GM19455 (cell line): ENCODE data around the gene CCDC183.
"Not testable (repeated sequence)": the region's sequence is repeated elsewhere in the genome, so short reads cannot be mapped to it uniquely, and the experiment has no call there.

Source experiments
- ATAC-seq: cut with Tn5 transposase; IDR thresholded peaks from one replicate; pipeline ENCODE4 v1.9.1; 2021; ENCODE audit not compliant: unreplicated experiment

Gene CCDC183

DNA sequence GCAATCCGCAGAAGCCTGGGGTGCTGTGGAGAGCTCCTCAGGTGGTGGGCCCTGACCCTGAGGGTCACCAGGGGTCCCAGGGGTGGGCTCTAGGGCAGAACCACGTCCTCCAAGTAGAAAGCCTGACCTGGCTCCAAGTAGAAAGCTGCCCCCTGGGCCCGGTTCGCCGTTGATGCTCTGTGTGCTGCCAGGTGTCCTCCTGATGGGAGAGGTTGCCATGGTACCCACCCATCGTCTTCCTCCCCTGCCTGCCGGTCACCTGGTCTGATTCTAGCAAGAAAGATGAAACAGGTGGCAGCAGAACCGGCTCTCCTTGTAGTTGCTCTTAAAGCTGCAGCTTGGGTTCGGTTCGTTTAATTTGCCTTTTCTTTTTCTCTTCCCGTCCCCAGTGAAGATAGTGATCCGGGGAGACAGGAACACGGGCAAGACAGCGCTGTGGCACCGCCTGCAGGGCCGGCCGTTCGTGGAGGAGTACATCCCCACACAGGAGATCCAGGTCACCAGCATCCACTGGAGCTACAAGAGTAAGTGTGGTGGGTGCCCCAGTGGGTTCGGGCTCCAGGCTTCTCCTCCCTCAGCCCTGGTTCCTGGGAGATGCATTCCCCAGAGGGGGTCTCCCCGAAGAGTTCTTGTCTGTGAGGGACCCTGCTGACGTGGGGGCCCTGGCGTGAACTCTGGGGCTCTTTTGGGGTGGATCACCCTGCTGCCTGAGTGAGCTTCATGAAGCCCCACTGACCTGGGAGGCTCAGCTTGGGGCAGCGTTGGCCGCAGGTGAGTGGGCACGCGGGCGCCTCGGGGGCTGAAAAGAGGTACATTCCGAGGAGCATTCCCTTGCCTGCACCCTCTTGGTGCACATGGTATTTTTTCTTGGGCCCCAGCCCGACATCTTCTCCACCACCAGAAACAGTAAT lies 27.3 kb downstream of the CCDC183 start:
- ATAC-seq = no peak

DNA sequence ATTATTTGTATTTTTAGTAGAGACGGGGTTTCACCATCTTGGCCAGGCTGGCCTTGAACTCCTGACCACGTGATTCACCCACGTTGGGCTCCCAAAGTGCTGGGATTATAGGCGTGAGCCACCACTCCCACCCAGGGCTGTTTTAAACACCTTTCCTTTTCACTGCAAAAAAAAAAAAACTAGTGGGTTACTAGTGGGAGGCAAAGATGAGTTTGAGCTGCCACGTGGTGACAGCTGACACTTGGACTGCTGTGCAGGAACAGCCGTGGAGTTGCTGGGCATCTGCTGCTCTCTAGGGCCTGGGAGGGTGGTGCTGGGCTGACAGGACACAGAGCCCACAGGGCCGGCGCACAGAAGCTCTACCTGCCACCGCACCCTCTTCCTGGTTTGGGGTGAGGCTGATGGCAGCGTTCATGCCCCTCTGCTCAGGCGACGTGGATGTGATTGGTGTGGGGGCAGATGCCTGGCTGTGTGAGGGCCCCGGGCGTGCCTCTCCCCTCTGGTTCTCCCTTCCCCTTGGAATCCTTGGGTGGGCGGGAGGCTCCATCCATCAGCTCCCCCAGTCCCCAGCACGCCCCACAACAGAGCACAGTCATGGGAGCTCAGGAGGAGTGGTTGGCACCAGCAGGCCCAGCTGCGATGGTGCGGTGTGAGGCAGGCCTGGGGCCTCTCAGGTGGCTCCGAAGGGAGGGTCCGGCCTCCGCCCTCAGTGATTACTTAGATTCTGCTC lies 28.5 kb downstream of the CCDC183 start:
- no peak for ATAC-seq

DNA sequence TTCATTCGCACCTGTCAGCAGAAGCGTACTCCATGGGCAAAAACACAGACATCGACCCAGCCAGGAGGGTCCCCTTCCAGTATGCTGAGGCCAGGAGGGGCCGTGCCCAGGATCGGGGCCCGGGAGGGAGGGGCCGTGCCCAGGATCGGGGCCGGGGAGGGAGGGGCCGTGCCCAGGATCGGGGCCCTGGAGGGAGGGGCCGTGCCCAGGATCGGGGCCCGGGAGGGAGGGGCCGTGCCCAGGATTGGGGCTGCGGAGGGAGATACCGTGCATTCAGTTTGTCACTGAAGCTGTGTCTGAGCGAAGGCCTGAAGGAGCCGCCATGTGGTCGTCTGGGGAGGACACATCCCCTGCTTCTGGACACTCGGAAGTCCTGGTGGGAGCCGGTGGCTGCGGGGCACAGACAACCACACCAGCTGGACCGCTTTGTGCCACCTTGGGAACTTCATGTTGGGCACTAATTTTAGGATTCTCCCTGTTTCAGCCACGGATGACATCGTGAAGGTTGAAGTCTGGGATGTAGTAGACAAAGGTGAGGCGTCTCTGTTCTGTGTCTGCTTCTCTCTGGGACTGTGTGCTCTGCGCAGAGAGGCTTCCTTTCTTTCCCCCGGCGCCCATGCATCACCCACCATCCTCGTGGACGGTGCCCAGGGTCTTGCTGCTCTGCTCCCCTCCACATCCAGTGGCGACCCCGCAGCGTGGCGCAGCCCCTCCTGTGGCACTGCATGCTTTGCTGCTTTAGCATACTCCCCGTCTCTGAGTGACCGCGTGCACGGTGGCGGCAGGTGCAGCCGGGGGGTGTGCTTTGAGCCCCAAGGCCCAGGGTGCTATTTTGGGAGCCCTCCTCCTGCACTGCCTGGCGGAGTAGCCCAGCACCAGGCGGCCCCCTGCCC lies 29.4 kb downstream of the CCDC183 start:
- no peak for ATAC-seq

DNA sequence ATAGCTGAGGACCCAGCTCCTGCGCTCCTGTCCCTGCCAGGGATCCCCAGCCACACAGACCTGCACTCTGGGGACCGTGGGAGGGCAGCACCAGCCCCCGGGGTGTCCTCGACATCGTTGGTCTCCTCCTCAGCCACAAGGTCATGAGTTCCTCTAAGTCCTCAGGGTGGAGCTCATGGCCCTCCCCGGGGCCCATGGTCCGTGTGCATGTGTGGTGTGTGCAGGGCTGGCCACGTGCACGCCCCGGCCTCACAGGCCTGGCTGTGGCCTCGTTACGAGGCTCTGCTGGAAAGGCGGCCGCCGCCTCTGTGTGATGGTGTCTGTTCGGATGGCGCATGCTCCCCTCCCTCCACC lies 30.0 kb downstream of the CCDC183 start:
- ATAC-seq = no peak

- ATAC-seq = no peak
These were observed 30.8 kb downstream of the CCDC183 start for GRCh38 chr9:136826703-136827582.

GRCh38 chr9:136827794-136828473 lies 31.8 kb downstream of the CCDC183 start:
- no peak for ATAC-seq

DNA sequence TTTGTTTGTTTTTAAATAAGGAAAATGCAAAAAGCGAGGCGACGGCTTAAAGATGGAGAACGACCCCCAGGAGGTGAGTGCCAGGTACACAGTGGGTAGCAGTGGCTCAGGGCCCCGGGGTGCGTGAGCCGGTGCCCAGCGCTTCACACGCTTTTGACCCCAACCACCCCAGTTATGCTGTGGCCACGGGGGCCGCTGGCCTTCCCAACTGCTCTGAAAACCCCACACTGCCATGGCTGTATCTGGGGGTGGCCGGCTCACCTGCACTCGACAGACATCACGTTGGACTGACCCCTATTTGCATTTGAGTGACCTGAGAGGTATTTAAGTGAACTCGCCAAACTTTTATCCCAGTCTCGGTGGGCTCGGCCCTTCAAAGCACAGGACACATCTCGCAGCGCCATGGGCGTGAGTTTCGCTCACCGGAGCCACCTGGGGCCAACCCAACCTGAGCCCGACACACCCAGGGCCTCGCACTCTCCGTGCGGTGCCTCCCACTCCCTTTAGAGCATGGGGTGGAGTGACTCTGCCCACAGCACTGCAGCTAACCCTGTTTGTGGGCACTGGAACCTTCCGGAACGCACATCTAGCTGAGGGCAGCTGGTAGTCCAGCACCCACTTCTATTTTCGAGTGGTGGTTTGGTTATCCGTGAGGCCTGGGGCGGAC lies 32.5 kb downstream of the CCDC183 start:
- no peak for ATAC-seq

DNA sequence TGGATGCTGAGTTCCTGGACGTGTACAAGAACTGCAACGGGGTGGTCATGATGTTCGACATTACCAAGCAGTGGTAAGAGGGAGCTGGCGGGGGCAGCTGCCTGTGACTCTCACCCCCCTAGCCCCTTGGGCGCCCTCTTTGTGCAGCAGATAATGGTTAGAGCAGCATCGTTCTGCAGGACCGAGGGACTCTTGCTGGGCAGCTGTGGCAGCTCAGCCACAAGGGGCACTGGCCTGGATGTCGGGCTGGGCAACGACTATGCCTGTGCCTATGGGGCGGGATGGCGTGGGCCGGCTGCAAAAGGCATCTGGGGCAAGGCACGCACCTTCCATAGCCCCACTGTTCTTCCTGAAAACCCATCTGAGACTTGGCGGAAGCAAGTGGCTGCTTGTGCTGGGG lies 33.3 kb downstream of the CCDC183 start:
- ATAC-seq = no peak

- ATAC-seq = no peak
These were observed 34.1 kb downstream of the CCDC183 start for GRCh38 chr9:136829981-136830885.

- ATAC-seq = no peak
These were observed 35.0 kb downstream of the CCDC183 start for GRCh38 chr9:136831002-136831719.

GRCh38 chr9:136831720-136832104 lies 35.6 kb downstream of the CCDC183 start:
- ATAC-seq = no peak

GRCh38 chr9:136832581-136832980 lies 36.4 kb downstream of the CCDC183 start:
- no peak for ATAC-seq

DNA sequence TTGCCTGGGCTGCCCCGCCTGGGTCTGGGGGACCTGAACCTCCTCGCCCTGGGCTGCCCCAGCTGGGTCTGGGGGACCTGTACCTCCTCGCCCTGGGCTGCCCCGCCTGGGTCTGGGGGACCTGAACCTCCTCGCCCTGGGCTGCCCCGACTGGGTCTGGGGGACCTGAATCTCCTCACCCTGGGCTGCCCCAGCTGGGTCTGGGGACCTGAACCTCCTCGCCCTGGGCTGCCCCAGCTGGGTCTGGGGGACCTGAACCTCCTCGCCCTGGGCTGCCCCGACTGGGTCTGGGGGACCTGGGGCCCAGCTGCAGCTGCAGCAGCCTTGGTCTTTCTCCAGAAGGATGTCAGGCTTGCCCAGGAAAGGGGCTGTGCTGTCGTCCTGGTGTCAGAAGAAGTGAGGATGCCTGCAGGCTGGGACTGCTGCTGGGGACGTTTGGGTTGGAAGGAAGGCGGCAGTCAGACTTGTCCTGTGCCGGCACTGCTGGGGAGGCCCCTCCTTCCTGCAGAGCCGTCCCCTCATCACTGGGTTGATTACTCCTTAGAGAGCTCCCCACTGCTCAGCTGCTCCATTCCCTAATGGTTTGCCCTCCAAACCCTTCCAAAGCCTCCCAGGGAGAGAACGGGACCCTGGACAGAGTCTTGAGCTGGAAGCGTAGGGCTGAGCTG lies 37.4 kb downstream of the CCDC183 start:
- not testable (repeated sequence) for ATAC-seq

DNA sequence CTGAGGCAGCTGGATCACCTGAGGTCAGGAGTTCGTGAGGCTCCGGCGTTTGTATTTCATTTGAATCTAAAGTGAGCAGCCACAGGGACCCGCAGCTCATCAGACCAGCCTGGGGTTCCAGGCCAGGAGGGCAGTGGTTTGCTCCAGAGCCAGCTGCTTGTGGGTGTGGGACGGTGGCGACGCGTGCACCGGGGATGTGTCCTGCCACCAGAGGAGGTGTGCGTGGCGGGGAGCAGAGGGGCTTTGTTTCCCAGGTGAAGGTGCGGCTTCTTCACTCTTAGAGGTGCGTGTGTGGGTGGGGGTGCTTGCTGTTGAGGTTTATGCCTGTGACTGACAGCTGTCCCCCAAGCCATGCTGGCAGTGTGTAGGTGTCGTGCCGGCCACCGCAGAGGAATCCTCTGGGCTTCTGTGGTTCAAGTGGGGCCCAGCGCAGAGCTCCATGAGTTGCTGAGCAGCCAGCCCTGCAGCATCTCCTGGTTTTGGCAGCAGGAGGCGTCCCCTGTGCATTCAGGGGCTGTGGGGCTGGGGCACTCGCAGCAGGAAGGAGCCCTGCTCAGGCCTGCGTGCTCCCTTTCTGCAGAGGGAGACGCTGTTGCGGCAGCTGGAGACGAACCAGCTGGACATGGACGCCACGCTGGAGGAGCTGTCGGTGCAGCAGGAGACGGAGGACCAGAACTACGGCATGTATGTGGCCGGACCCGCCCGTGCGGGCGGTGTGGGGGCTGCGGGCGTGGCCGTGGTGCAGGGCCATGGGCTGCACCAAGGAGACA lies 39.2 kb downstream of the CCDC183 start:
- ATAC-seq = no peak

GRCh38 chr9:136835932-136836904 lies 40.1 kb downstream of the CCDC183 start:
- ATAC-seq = no peak
